ENCODE data around the gene NCKAP5L.
"Not testable (repeated sequence)": the region's sequence is repeated elsewhere in the genome, so short reads cannot be mapped to it uniquely, and the experiment has no call there.

NCKAP5L gene

GRCh38 chr12:49789992-49790391 is 38.2 kb downstream of the NCKAP5L start:
- Histone ChIP-seq H3K27ac (no peak overlapping the region), H3K36me3 (ENCODE audit: insufficient read depth) (no peaks in the 10 kb centered on the region), H3K79me2 (ENCODE audit: insufficient read depth, low read depth) (no peaks in the 10 kb centered on the region), H3K4me3 (IDR thresholded peaks at IDR 0.05; ENCODE audit: insufficient read depth, low read depth, low read length) (no peak overlapping the region), H3K4me1 (ENCODE audit: low read depth, poor library complexity, severe bottlenecking) (peaks cover 3% of the 10 kb centered on the region), H2AFZ (ENCODE audit: low read depth) (no peak overlapping the region), H4K20me1 (ENCODE audit: insufficient read depth) (no peaks in the 10 kb centered on the region), H3K4me2 (no peak overlapping the region), H3K27me3 (ENCODE audit: insufficient read depth, low read depth) (peaks cover 8% of the 10 kb centered on the region; the same call in 1 of the 2 replicates), H3K9ac (no peak overlapping the region)
- TF ChIP-seq CTCF (conservative IDR thresholded peaks at IDR 0.05; ENCODE audit: low read depth, low read length) = no peak

- H3K36me3 ChIP-seq (ENCODE audit: insufficient read depth) = no peaks in the 10 kb centered on the region
- H3K27me3 ChIP-seq (ENCODE audit: insufficient read depth, low read depth) = peaks cover 8% of the 10 kb centered on the region; the same call in 1 of the 2 replicates
- H4K20me1 ChIP-seq (ENCODE audit: insufficient read depth) = no peaks in the 10 kb centered on the region
- no peak for TF ChIP-seq CTCF (conservative IDR thresholded peaks at IDR 0.05; ENCODE audit: low read depth, low read length)
- H2AFZ ChIP-seq (ENCODE audit: low read depth) = no peak overlapping the region
- no peak overlapping the region for H3K9ac ChIP-seq
- no peaks in the 10 kb centered on the region for H3K79me2 ChIP-seq (ENCODE audit: insufficient read depth, low read depth)
- H3K27ac ChIP-seq = no peak overlapping the region
- H3K4me1 ChIP-seq (ENCODE audit: low read depth, poor library complexity, severe bottlenecking) = peaks cover 8% of the 10 kb centered on the region
- no peak overlapping the region for H3K4me3 ChIP-seq (IDR thresholded peaks at IDR 0.05; ENCODE audit: insufficient read depth, low read depth, low read length)
- no peak overlapping the region for H3K4me2 ChIP-seq
Measured at GRCh38 chr12:49787672-49788071, 40.5 kb downstream of the NCKAP5L start.

- no peak overlapping the region for H3K9ac ChIP-seq
- no peaks in the 10 kb centered on the region for H4K20me1 ChIP-seq (ENCODE audit: insufficient read depth)
- no peaks in the 10 kb centered on the region for H3K79me2 ChIP-seq (ENCODE audit: insufficient read depth, low read depth)
- H3K4me2 ChIP-seq = no peak overlapping the region
- H3K27me3 ChIP-seq (ENCODE audit: insufficient read depth, low read depth) = peaks cover 6% of the 10 kb centered on the region; the same call in 1 of the 2 replicates
- peaks cover 8% of the 10 kb centered on the region for H3K4me1 ChIP-seq (ENCODE audit: low read depth, poor library complexity, severe bottlenecking)
- no peak overlapping the region for H2AFZ ChIP-seq (ENCODE audit: low read depth)
- H3K27ac ChIP-seq = no peak overlapping the region
- TF ChIP-seq CTCF (conservative IDR thresholded peaks at IDR 0.05; ENCODE audit: low read depth, low read length) = no peak
- H3K36me3 ChIP-seq (ENCODE audit: insufficient read depth) = no peaks in the 10 kb centered on the region
- no peak overlapping the region for H3K4me3 ChIP-seq (IDR thresholded peaks at IDR 0.05; ENCODE audit: insufficient read depth, low read depth, low read length)
Measured at GRCh38 chr12:49784756-49785409, 43.3 kb downstream of the NCKAP5L start.

GRCh38 chr12:49783917-49784676 is 44.1 kb downstream of the NCKAP5L start:
- H3K4me2 ChIP-seq = no peak overlapping the region
- H3K4me3 ChIP-seq (IDR thresholded peaks at IDR 0.05; ENCODE audit: insufficient read depth, low read depth, low read length) = no peak overlapping the region
- no peaks in the 10 kb centered on the region; the same call in 1 of the 2 replicates for H3K27me3 ChIP-seq (ENCODE audit: insufficient read depth, low read depth)
- no peaks in the 10 kb centered on the region for H4K20me1 ChIP-seq (ENCODE audit: insufficient read depth)
- H3K79me2 ChIP-seq (ENCODE audit: insufficient read depth, low read depth) = no peaks in the 10 kb centered on the region
- no peak overlapping the region for H3K27ac ChIP-seq
- no peak overlapping the region for H3K9ac ChIP-seq
- H3K36me3 ChIP-seq (ENCODE audit: insufficient read depth) = no peaks in the 10 kb centered on the region
- H2AFZ ChIP-seq (ENCODE audit: low read depth) = no peak overlapping the region
- no peak for TF ChIP-seq CTCF (conservative IDR thresholded peaks at IDR 0.05; ENCODE audit: low read depth, low read length)
- H3K4me1 ChIP-seq (ENCODE audit: low read depth, poor library complexity, severe bottlenecking) = peaks cover 8% of the 10 kb centered on the region

GRCh38 chr12:49780914-49781313 is 47.3 kb downstream of the NCKAP5L start:
- H3K79me2 ChIP-seq (ENCODE audit: insufficient read depth, low read depth); H3K27me3 ChIP-seq (ENCODE audit: insufficient read depth, low read depth); H3K9ac ChIP-seq; H3K4me3 ChIP-seq (IDR thresholded peaks at IDR 0.05; ENCODE audit: insufficient read depth, low read depth, low read length); H3K4me2 ChIP-seq; H3K36me3 ChIP-seq (ENCODE audit: insufficient read depth); H4K20me1 ChIP-seq (ENCODE audit: insufficient read depth); H2AFZ ChIP-seq (ENCODE audit: low read depth); H3K27ac ChIP-seq: not testable (repeated sequence)
- H3K4me1 ChIP-seq (ENCODE audit: low read depth, poor library complexity, severe bottlenecking) = peaks cover 18% of the 10 kb centered on the region

Data from KMS-11 (cell line).